ENCODE data around the gene RPS26.
"Not testable (repeated sequence)": the region's sequence is repeated elsewhere in the genome, so short reads cannot be mapped to it uniquely, and the experiment has no call there.

The RPS26 gene

GRCh38 chr12:56021889-56022497 is 19.7 kb upstream of the RPS26 start:
- DNase-seq, result no peak

DNA sequence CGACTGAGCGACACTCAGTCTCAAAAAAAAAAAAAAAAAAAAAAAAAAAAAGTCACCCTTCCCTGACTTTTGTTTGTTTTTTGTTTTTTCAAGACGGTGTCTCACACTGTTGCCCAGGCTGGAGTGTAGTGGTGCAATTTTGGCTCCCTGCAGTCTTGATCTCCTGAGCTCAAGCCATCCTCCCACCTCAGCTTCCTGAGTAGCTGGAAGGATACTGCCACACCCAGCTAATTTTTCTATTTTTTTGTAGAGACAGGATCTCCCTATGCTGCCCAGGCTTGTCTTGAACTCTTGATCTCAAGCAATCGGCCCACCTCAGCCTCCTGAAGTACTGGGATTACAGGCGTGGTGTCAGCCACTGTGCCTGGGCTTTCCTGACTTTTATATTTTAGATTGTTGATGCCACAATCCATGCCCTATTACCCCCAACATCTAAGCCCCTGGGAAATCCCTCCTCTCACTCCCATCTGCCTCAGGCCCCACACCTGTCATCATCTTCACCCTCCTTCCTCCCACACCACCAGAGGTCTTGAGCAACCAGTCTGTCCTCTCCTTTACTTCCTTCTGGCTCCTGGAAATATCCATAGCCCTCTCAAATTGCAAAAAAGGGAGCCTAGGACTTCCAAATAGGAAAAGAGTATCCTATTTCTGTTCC is 13.1 kb upstream of the RPS26 start:
- DNase-seq, result no peak

DNA sequence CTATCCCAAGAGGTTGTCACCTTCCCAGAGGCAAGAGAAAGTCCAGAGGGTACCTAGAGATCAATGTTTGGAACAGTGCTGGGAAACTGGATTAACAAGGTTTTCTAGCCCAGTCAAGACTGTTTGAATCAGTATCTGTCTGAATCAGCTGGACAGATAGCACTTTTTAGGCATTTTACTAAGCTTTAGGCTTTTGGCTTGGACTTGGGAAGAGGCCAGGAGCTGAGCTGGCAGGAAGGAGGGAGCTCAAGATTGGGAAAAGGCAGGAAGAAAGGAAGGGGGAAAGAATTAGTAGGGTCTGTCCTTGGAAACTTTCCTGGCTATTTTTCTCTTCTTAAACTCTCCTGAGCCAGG is 12.6 kb upstream of the RPS26 start:
- no peak for DNase-seq

DNA sequence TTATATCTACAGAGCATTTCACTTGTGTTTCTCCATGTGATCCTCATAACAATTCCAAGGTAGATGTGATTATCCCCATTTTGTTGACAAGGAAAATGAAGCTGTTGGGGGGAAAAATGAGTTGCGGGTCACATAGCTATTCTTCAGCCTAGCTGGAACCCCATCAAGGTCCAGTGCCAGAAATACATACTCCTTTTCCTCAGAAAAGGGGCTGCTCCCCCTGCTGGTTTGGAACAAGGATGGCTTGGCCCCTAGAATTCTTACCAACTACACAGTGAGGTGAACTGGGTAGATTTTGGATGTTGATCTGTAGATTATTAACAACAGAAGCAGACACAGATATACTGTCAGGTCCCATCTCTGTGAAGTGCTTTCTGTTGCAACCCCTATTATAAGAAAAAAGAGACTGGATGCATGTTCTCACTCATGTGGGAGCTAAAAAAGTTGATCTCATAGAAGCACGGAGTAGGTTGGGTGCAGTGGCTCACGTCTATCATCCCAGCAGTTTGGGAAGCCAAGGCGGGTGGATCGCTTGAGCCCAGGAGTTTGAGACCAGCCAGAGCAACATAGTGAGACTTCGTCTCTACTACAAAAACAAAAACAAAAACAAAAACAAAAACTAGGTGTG is 11.9 kb upstream of the RPS26 start:
- peak; percentile 48 to 55 for DNase-seq

DNA sequence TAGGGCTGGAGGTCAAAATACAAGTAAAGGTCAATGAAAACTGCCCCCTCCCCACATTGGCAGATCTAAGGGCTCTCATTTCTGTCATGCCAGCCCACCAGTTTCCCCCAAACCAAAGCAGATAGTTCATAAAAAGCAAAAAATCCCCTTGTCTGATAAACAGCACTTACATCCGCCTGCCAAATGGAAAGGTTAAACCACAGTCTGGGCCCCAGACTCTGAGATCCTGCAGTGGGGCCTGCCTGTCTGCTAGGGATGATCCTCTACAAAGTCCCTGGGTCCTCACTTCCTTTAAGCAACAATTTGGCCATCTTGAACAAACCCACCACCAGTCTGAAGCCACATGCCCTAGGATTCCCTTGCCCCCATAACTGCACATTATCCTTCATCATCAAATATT is 9.7 kb upstream of the RPS26 start:
- DNase-seq, result peak in 1 of 2 donors; percentile 10

DNA sequence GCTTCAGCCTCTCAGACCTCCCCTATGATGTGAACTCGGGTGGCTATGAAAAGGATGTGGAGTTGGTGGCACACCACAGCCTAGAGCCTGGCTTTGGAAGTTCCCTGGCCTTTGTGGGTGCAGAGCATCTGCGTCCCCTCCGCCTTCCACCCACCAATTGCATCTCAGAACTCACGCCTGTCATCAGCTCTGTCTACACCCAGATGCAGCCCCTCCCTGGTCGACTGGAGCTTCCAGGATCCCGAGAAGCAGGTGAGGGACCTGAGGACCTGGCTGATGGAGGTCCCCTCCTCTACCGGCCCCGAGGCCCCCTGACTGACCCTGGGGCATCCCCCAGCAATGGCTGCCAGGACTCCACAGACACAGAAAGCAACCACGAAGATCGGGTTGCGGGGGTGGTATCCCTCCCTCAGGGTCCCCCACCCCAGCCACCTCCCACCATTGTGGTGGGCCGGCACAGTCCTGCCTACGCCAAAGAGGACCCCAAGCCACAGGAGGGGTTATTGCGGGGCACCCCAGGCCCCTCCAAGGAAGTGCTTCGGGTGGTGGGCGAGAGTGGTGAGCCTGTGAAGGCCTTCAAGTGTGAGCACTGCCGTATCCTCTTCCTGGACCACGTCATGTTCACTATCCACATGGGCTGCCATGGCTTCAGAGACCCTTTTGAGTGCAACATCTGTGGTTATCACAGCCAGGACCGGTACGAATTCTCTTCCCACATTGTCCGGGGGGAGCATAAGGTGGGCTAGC is 7.0 kb upstream of the RPS26 start:
- peak; percentile 15 to 44 for DNase-seq

DNA sequence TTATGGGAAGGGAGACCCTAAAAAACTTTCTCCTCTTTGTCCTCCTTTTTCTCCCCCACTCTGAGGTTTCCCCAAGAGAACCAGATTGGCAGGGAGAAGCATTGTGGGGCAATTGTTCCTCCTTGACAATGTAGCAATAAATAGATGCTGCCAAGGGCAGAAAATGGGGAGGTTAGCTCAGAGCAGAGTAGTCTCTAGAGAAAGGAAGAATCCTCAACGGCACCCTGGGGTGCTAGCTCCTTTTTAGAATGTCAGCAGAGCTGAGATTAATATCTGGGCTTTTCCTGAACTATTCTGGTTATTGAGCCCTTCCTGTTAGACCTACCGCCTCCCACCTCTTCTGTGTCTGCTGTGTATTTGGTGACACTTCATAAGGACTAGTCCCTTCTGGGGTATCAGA is 4.6 kb upstream of the RPS26 start:
- no peak for DNase-seq

- no peak for DNase-seq
Measured at GRCh38 chr12:56038022-56038655, 3.6 kb upstream of the RPS26 start.

- no peak for DNase-seq
Measured at GRCh38 chr12:56040151-56040550, 1.6 kb upstream of the RPS26 start.

- DNase-seq, result no peak
Measured at GRCh38 chr12:56040963-56041551, 661 bp upstream of the RPS26 start.

DNA sequence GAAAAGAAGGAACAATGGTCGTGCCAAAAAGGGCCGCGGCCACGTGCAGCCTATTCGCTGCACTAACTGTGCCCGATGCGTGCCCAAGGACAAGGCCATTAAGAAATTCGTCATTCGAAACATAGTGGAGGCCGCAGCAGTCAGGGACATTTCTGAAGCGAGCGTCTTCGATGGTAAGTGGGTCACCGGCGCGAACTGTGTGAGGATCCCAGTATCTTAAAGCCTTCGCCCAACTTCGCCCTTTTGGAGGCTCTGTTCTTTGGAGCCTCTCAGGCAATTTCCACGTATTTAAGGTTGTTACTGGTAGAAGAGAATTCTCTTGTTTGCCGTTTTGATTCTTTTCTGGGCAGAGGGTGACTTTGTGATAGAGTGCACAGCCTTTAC is 704 bp downstream of the RPS26 start:
- not testable (repeated sequence) for DNase-seq

GRCh38 chr12:56042843-56043242 is 1.1 kb downstream of the RPS26 start:
- DNase-seq, result no peak

DNA sequence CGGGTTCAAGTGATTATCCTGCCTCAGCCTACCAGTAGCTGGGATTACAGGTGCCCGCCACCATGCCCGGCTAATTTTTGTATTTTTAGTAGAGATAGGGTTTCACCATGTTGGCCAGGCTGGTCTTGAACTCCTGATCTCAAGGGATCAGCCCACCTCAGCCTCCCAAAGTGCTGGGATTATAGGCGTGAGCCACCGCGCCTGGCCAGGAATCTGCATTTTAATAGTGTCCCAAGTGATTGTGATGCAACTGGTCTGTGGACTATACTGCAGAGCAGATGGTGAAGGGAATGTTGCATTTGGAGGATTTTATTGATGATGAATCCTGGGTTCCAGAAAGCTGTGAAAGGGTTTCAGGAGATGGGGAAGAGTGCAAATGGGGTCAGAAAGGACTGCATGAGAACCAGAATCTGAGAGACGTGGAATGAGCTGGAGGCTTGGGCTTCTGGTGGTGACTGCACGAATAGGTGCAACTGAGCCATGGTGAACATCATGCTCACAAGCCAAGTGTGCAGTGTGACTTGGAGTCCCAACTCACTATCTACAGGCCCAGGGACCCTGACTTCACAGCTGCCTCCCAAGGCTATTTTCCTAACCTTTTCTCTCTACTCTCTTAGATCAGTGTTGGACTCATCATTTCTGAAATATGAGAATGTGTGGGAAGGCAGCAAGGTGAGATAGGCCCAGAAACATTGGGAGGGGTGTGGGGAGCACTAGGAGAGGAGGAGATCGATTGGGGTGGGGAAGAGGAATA is 4.5 kb downstream of the RPS26 start:
- no peak for DNase-seq

DNA sequence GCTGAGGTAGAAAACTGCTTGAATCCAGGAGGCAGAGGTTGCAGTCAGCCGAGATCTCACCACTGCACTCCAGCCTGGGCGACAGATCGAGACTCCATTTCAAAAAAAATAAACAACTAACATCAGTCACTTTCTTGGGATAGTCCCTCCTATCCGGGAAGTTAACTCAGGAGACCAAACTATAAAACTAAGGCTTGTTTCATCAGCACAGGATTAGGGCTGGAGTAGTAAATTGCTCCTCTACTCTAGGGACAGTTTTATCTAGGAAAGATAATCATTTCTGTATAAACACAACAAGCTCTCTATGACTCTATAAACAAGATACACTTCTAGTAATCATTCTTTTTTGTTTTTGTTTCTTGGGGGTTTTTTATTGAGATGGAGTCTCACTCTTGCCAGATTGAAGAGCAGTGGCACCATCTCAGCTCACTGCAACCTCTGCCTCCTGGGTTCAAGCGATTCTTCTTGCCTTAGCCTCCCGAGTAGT is 11.7 kb downstream of the RPS26 start:
- DNase-seq, result no peak

DNA sequence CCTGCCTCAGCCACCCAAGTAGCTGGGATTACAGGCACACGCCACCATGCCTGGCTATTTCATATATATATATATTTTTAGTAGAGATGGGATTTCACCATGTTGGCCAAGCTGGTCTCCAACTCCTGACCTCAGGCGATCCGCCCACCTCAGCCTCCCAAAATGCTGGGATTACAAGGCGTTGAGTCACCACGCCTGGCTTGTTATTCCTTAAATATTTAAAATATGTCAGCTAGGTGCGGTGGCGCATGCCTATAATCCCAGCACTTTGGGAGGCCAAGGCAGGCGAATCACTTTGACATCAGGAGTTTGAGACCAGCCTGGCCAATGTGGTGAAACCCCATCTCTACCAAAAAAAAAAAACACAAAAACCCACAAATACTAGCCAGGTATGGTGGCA is 18.2 kb downstream of the RPS26 start:
- not testable (repeated sequence) for DNase-seq

DNA sequence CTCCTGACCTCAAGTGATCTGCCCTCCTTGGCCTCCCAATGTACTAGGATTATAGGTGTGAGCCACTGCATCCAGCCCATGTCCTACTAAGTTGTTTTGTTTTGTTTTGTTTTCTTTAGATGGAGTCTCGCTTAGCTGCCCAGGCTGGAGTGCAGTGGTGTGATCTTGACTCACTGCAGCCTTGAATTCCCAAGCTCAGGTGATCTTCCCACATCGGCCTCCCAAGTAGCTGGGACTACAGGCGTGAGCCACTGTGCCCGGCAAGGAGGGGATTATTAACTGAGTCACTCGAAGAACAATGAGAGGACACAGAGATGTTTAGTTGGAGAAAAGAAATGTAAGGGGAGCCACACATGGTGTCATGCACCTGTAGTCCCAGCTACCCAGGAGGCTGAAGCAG is 20.3 kb downstream of the RPS26 start:
- DNase-seq, result no peak

DNA sequence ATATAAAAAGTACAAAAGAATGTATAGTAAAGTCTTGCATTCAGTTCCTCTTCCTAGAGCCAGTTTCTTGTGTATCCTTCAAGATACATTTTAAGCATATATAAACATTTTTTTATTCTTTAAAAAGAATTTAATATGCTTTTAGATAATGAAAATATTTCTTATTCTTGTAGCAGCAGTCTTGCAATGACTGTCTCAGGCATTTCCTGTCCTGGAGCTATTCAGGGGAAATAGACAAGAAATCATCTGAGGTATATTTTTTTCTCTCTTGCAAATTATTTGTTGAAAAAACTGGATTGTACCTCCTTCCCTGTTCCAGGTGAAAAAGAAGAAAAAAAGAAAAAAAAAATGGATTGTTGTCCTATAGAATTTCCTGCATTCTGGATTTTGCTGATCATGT is 21.3 kb downstream of the RPS26 start:
- no peak for DNase-seq

DNA sequence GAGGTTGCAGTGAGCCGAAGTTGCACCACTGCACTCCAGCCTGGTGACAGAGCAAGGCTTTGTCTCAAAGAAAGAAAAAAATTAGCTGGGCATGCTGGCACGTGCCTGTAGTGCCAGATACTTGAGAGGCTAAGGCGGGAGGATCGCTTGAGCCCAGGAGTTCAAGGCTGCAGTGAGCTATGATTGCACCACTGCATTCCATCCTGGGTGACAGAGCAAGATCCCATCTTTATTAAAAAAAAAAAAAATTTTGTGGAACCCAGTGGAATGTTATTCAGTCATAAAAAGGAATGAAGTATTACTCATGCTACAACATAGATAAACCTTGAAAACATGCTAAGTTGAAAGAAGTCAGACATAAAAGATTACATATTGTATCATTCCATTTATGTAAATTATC is 29.9 kb downstream of the RPS26 start:
- DNase-seq, result no peak

DNA sequence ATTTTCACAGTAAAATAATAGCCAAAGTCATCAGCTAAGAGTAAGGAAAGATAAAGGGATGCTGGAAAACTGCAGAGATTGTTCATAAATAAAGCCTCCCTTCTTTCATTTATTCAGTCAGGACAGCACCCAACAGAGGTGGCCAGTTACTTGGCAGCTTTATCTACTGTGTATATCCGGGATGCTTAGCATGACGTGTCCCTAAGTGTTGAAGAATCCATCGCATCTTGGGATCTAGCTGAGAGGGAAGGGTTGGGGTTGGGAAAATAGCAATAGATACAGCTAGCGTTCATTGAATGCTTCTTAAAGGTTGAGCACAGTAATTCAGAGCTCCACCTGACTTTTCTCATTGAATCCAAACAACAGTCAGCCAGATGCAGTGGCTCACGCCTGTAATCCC is 32.7 kb downstream of the RPS26 start:
- no peak for DNase-seq

GRCh38 chr12:56077966-56078365 is 36.2 kb downstream of the RPS26 start:
- not testable (repeated sequence) for DNase-seq

- no peak for DNase-seq
Measured at GRCh38 chr12:56078427-56078826, 36.7 kb downstream of the RPS26 start.
